CD4-positive, alpha-beta T cell (primary cell): ENCODE results near the gene MICALL2. TPM values are rescaled to one million over a fixed set of nuclear protein-coding genes. Genes with fewer than 3 reads are reported as not detected.

Experiments
- ATAC-seq: fragments of 200-7000 bp; cut with Tn5 transposase; one replicate; pipeline ENCODE4 v1.10.0; 2022; ENCODE audit warnings: mild to moderate bottlenecking; ENCODE audit not compliant: poor library complexity
- CTCF ChIA-PET: fragments of 350-600 bp; sonication (Branson Sonifier 250); formaldehyde crosslinking; loops from one replicate; lab custom pipeline; 2021; ENCODE audit warnings: antibody characterized with exemption, inconsistent platforms; lab: Charles Lee
- POLR2A ChIA-PET: fragments of 350-600 bp; sonication (Branson Sonifier 250); formaldehyde crosslinking; loops from one replicate; lab custom pipeline; 2021; ENCODE audit warnings: antibody characterized with exemption, inconsistent platforms; lab: Charles Lee
- DNase-seq, 14 experiments: peaks; one replicate each; pipeline ENCODE4 v3.0.0-alpha.2; 2013 to 2020; ENCODE audit warnings: mixed read lengths in 2 of 14
- H3K27ac ChIP-seq, 2 donors: one replicate each; pipeline versions ENCODE4 v1.5.1 to v1.7.0; 2013; ENCODE audit warnings: low read length in 2 of 2, low read depth in 1 of 2, mild to moderate bottlenecking in 1 of 2
- H3K27me3 ChIP-seq, 2 experiments: 1 replicate in 1 of 2; 2 replicates in 1 of 2; pipeline versions ENCODE4 v1.6.1 to v1.7.0; 2013; ENCODE audit warnings: low read length in 2 of 2, control low read depth in 1 of 2, mild to moderate bottlenecking in 1 of 2, moderate library complexity in 1 of 2; ENCODE audit not compliant: insufficient read depth in 2 of 2, control insufficient read depth in 1 of 2
- H3K36me3 ChIP-seq: one replicate; pipeline ENCODE4 v1.6.1; 2013; ENCODE audit warnings: low read length, control low read depth; ENCODE audit not compliant: insufficient read depth
- H3K4me1 ChIP-seq: one replicate; pipeline ENCODE4 v1.6.1; 2013; ENCODE audit warnings: low read length, control low read depth; ENCODE audit not compliant: insufficient read depth
- H3K4me3 ChIP-seq: one replicate; pipeline ENCODE4 v1.5.1; 2013; ENCODE audit warnings: mild to moderate bottlenecking, low read length, moderate library complexity
- H3K9me3 ChIP-seq, 2 experiments: 1 replicate in 1 of 2; 2 replicates in 1 of 2; pipeline versions ENCODE4 v1.6.1 to v1.7.0; 2013; ENCODE audit warnings: low read length in 2 of 2, mild to moderate bottlenecking in 2 of 2, control low read depth in 1 of 2, moderate library complexity in 1 of 2; ENCODE audit not compliant: control insufficient read depth in 1 of 2, insufficient read depth in 1 of 2
- H3K27ac Mint-ChIP-seq: one replicate; pipeline ENCODE4 v1.8.0; 2020; ENCODE audit warnings: mixed read lengths
- H3K27me3 Mint-ChIP-seq: one replicate; pipeline ENCODE4 v1.8.0; 2021; ENCODE audit warnings: mixed read lengths
- H3K36me3 Mint-ChIP-seq: one replicate; pipeline ENCODE4 v1.8.0; 2021; ENCODE audit warnings: low read depth, mixed read lengths
- H3K4me1 Mint-ChIP-seq: one replicate; pipeline ENCODE4 v1.8.0; 2021; ENCODE audit warnings: low read depth, mixed read lengths
- H3K4me3 Mint-ChIP-seq: one replicate; pipeline ENCODE4 v1.8.0; 2020; ENCODE audit warnings: mild to moderate bottlenecking, mixed read lengths
- H3K9me3 Mint-ChIP-seq: one replicate; pipeline ENCODE4 v1.8.0; 2020; ENCODE audit warnings: mixed read lengths
- intact Hi-C, 2 experiments: fragments of 100-400 bp; cut with DNase I in 1 of 2; cut with micrococcal nuclease in 1 of 2; formaldehyde crosslinking; loops; one replicate each; pipeline versions ENCODE4 v1.15.1 to v1.9.0; 2023 to 2025; cut with DNase I, micrococcal nuclease
- total RNA-seq, 174 experiments: library from RNA in 2 of 174; stranded (reverse) in 2 of 174; gene quantifications; one replicate each; pipeline ENCODE4 v1.2.3 and lab custom pipeline; 2021 to 2026
- TF ChIP-seq, protein P1 (sequence below): fragments of 200-600 bp; IDR thresholded peaks from one replicate; pipeline ENCODE4 v1.8.0; 2022; ENCODE audit warnings: antibody characterized with exemption, mild to moderate bottlenecking

Gene MICALL2
- total RNA-seq, 2 experiments from 2014 or later: 1.9 to 2.2 TPM

GRCh38 chr7:1478480-1478879 lies 19.2 kb upstream of the MICALL2 start:
- no peak for DNase-seq
- Mint-ChIP-seq H3K9me3 (no peaks in the 10 kb centered on the region), H3K4me1 (peaks cover 16% of the 10 kb centered on the region), H3K4me3 (no peak overlapping the region), H3K27me3 (no peaks in the 10 kb centered on the region), H3K36me3 (peaks cover 26% of the 10 kb centered on the region), H3K27ac (no peak overlapping the region)
- Histone ChIP-seq H3K4me3 (no peak overlapping the region), H3K27ac (no peak overlapping the region), H3K27me3 (no peaks in the 10 kb centered on the region), H3K36me3 (peaks cover 46% of the 10 kb centered on the region), H3K4me1 (peaks cover 17% of the 10 kb centered on the region), H3K9me3 (no peaks in the 10 kb centered on the region)
- intact Hi-C loops: no loop called here
- ATAC-seq: no peak
- CTCF ChIA-PET: no interaction called here
- TF ChIP-seq, protein P1, sequence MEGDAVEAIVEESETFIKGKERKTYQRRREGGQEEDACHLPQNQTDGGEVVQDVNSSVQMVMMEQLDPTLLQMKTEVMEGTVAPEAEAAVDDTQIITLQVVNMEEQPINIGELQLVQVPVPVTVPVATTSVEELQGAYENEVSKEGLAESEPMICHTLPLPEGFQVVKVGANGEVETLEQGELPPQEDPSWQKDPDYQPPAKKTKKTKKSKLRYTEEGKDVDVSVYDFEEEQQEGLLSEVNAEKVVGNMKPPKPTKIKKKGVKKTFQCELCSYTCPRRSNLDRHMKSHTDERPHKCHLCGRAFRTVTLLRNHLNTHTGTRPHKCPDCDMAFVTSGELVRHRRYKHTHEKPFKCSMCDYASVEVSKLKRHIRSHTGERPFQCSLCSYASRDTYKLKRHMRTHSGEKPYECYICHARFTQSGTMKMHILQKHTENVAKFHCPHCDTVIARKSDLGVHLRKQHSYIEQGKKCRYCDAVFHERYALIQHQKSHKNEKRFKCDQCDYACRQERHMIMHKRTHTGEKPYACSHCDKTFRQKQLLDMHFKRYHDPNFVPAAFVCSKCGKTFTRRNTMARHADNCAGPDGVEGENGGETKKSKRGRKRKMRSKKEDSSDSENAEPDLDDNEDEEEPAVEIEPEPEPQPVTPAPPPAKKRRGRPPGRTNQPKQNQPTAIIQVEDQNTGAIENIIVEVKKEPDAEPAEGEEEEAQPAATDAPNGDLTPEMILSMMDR: no peak
- POLR2A ChIA-PET: no interaction called here

DNA sequence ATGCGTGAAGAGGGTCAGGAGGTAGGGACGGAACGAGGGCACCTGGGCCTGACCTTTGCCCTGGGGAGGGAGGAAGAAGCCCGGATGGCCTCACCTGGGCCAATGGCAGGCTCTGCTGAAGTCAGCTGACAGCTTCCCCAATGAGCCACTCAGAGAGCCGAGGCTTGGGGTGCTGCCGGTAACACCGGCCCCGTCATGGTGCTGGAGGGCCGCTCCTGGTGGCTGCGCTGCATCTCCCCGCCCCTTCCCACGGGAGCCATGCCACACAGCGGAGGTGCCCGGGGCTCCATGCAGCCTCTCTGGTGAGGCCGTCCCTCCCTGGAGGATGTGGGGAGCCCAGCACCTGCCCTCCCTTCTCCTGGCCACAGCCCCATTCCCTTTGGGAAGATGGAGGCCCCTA lies 17.6 kb upstream of the MICALL2 start:
- Mint-ChIP-seq H3K36me3 (peaks cover 22% of the 10 kb centered on the region), H3K9me3 (no peaks in the 10 kb centered on the region), H3K4me1 (peaks cover 16% of the 10 kb centered on the region), H3K27me3 (no peaks in the 10 kb centered on the region), H3K4me3 (no peak overlapping the region), H3K27ac (no peak overlapping the region)
- H3K9me3 ChIP-seq: no peaks in the 10 kb centered on the region
- POLR2A ChIA-PET: no interaction called here
- peaks cover 18% of the 10 kb centered on the region for H3K4me1 ChIP-seq
- H3K27me3 ChIP-seq: no peaks in the 10 kb centered on the region
- ATAC-seq (no peak), DNase-seq (no peak)
- CTCF ChIA-PET: no interaction called here
- intact Hi-C loops: no loop called here
- peaks cover 50% of the 10 kb centered on the region for H3K36me3 ChIP-seq
- no peak overlapping the region for H3K27ac ChIP-seq
- H3K4me3 ChIP-seq: no peak overlapping the region
- TF ChIP-seq, protein P1: no peak

DNA sequence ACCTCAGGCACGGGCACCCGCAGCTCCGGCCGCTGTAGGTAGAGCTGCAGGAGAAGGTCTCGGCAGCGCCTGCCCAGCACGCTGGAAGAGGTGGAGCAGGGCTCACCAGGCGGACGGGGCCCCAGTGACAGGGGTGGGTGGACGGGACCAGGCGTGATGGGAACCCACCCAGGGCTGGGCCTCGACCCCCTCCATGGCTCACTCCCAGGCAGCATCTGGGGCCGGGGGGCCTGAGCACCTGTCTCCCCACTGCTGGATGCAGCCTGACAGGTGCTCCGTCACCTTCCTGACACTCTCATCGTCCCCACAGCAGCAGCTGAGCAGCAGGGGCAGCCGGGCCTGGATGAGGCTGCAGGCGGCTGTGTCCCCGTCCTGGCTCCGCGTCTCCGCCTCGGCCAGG lies 16.7 kb upstream of the MICALL2 start:
- Mint-ChIP-seq H3K27ac (no peak overlapping the region), H3K36me3 (peaks cover 21% of the 10 kb centered on the region), H3K4me1 (peaks cover 16% of the 10 kb centered on the region), H3K4me3 (no peak overlapping the region), H3K27me3 (no peaks in the 10 kb centered on the region), H3K9me3 (no peaks in the 10 kb centered on the region)
- peaks cover 18% of the 10 kb centered on the region for H3K4me1 ChIP-seq
- no peaks in the 10 kb centered on the region for H3K27me3 ChIP-seq
- H3K27ac ChIP-seq: no peak overlapping the region
- TF ChIP-seq, protein P1: no peak
- ATAC-seq (no peak), DNase-seq (no peak)
- H3K36me3 ChIP-seq: peaks cover 56% of the 10 kb centered on the region
- intact Hi-C loops: loop anchor here (2.0 kb wide), 3 partner anchors 17 to 251 kb away; partner anchors contain the start of gene MICALL2 (in 1 of the 2)
- H3K9me3 ChIP-seq: no peaks in the 10 kb centered on the region
- ChIA-PET CTCF (no interaction called here), POLR2A (no interaction called here)
- no peak overlapping the region for H3K4me3 ChIP-seq
